K562 (cell line): ENCODE measurements around the gene CTNNA3. TPM values are rescaled to one million over a fixed set of nuclear protein-coding genes. Genes with fewer than 3 reads are reported as not detected.

Experiments used
- ATAC-seq: fragments of 200-7000 bp; cut with Tn5 transposase; 3 replicates; pipeline ENCODE4 v1.9.1; 2020; ENCODE audit warnings: moderate library complexity
- BruUV-seq: library from RNA; stranded (reverse); fragments of 400-500 nt; replicated peaks from 2 replicates; lab custom pipeline; 2021; lab: Mats Ljungman, UMichigan
- CTCF ChIA-PET: fragments of 300-600 bp; formaldehyde crosslinking; extraction: SDS; loops from one replicate; lab custom pipeline; 2021; ENCODE audit warnings: low intra/inter-chr PET ratio; lab: Yijun Ruan, JAX
- POLR2A ChIA-PET: fragments of 300-600, 350-650 bp; sonication (Branson Sonifier 250); formaldehyde crosslinking; extraction: SDS; loops from one replicate; lab custom pipeline; 2021; ENCODE audit warnings: antibody characterized with exemption, inconsistent platforms; lab: Yijun Ruan, JAX
- DNase-seq, 4 experiments: peaks; one replicate each; pipeline versions ENCODE4 v3.0.0 to v3.0.0-alpha.2; 2011 to 2018; ENCODE audit warnings: low spot score in 3 of 4, mixed read lengths in 3 of 4; ENCODE audit errors: extremely low read depth in 1 of 4
- FAIRE-seq: peaks from 2 replicates; lab custom pipeline; 2011; peaks lifted over from hg19 to GRCh38; lab: Jason Lieb, UNC
- H2AFZ ChIP-seq: 2 replicates; pipeline ENCODE4 v1.6.0; 2011; ENCODE audit warnings: low read depth, low read length, control low read depth, inconsistent platforms
- H3K27ac ChIP-seq: fragments of 200-600 bp; 3 replicates; pipeline ENCODE4 v1.8.0; 2011; ENCODE audit warnings: low read depth, mild to moderate bottlenecking, control low read depth, inconsistent platforms, low read length, moderate library complexity, mixed read lengths; ENCODE audit errors: extremely low read depth
- H3K27me3 ChIP-seq, 2 experiments: fragments of 300-600 bp in 1 of 2; 2 replicates in 1 of 2; 3 replicates in 1 of 2; pipeline versions ENCODE4 v1.6.0 to v1.8.0; 2011; ENCODE audit warnings: inconsistent platforms in 2 of 2, low read length in 2 of 2, mild to moderate bottlenecking in 1 of 2, mixed read lengths in 1 of 2, moderate library complexity in 1 of 2; ENCODE audit not compliant: control insufficient read depth in 2 of 2, insufficient read depth in 2 of 2
- H3K36me3 ChIP-seq: fragments of 300-600 bp; 3 replicates; pipeline ENCODE4 v1.8.0; 2011; ENCODE audit warnings: mild to moderate bottlenecking, low read length, inconsistent platforms; ENCODE audit not compliant: control insufficient read depth, insufficient read depth
- H3K4me1 ChIP-seq, 2 experiments: fragments of 200-600 bp in 1 of 2; replicated peaks in 1 of 2; 2 replicates in 1 of 2; 3 replicates in 1 of 2; pipeline versions ENCODE4 v1.5.1 to v1.8.0; 2011; ENCODE audit warnings: inconsistent platforms in 2 of 2, low read length in 2 of 2, mild to moderate bottlenecking in 1 of 2, mixed read lengths in 1 of 2, moderate library complexity in 1 of 2; ENCODE audit not compliant: control insufficient read depth in 2 of 2, insufficient read depth in 2 of 2
- H3K4me2 ChIP-seq: 2 replicates; pipeline ENCODE4 v1.6.1; 2011; ENCODE audit warnings: low read length, control low read depth, inconsistent platforms, mixed read lengths; ENCODE audit not compliant: insufficient read depth
- H3K4me3 ChIP-seq: fragments of 200-600 bp; sonication (generic), shearing (Covaris generic); 2 replicates; pipeline ENCODE4 v1.5.1; 2016; ENCODE audit warnings: control low read depth, inconsistent platforms
- H3K79me2 ChIP-seq: fragments of 200-600 bp; 3 replicates; pipeline ENCODE4 v1.8.0; 2011; ENCODE audit warnings: low read length, inconsistent platforms; ENCODE audit not compliant: control insufficient read depth, insufficient read depth
- H3K9ac ChIP-seq, 2 experiments: 2 replicates each; pipeline versions ENCODE4 v1.6.0 to v1.6.1; 2011; ENCODE audit warnings: low read depth in 2 of 2, low read length in 2 of 2, control low read depth in 1 of 2, inconsistent platforms in 1 of 2, mild to moderate bottlenecking in 1 of 2, mixed read lengths in 1 of 2; ENCODE audit not compliant: insufficient read depth in 1 of 2
- H3K9me1 ChIP-seq: one replicate; pipeline ENCODE4 v1.6.0; 2011; ENCODE audit warnings: inconsistent platforms, mild to moderate bottlenecking, low read length, moderate library complexity; ENCODE audit not compliant: control insufficient read depth, insufficient read depth
- H3K9me3 ChIP-seq: replicated peaks from 2 replicates; pipeline ENCODE4 v1.5.1; 2011; ENCODE audit warnings: low read depth, low read length, inconsistent platforms; ENCODE audit not compliant: control insufficient read depth, insufficient read depth
- H4K20me1 ChIP-seq: replicated peaks from 2 replicates; pipeline ENCODE4 v1.6.1; 2011; ENCODE audit warnings: low read length, inconsistent platforms, mixed read lengths; ENCODE audit not compliant: control insufficient read depth, insufficient read depth
- CREBBP ChIP-seq: IDR thresholded peaks from one replicate; pipeline ENCODE4 v1.6.1; 2012; ENCODE audit warnings: low read depth, mild to moderate bottlenecking, control low read depth, inconsistent platforms, low read length
- EGR1 ChIP-seq: fragments of 450-650 bp; conservative IDR thresholded peaks from 2 replicates; pipeline ENCODE4 v1.6.1; 2017; ENCODE audit warnings: mild to moderate bottlenecking
- LARP7 ChIP-seq: fragments of 450-650 bp; IDR thresholded peaks from 2 replicates; pipeline ENCODE4 v1.6.1; 2016
- NR1H2 ChIP-seq: sonication (generic); formaldehyde crosslinking; IDR thresholded peaks from 2 replicates; pipeline ENCODE4 v1.4.0; 2020; ENCODE audit warnings: mild to moderate bottlenecking, missing genetic modification reagents
- SMARCE1 ChIP-seq: fragments of 450-650 bp; IDR thresholded peaks from 2 replicates; pipeline ENCODE4 v1.7.1; 2016; ENCODE audit warnings: mild to moderate bottlenecking
- ZBTB11 ChIP-seq, 3 experiments: fragments of 200-800 bp in 1 of 3; fragments of 250-450 bp in 1 of 3; fragments of 450-650 bp in 1 of 3; sonication (Bioruptor Pico) in 1 of 3; sonication (Bioruptor generic) in 1 of 3; formaldehyde crosslinking in 1 of 3; IDR thresholded peaks; 2 replicates each; pipeline versions ENCODE4 v1.6.1 to v1.8.0; 2016 to 2022; ENCODE audit warnings: mild to moderate bottlenecking in 2 of 3, missing genetic modification characterization in 2 of 3, missing compliant biosample characterization in 1 of 3, moderate library complexity in 1 of 3
- ZBTB17 ChIP-seq: fragments of 450-650 bp; formaldehyde crosslinking; IDR thresholded peaks from 2 replicates; pipeline ENCODE4 v1.4.0; 2020; ENCODE audit warnings: mild to moderate bottlenecking
- ZBTB26 ChIP-seq: fragments of 450-650 bp; formaldehyde crosslinking; IDR thresholded peaks from 2 replicates; pipeline ENCODE4 v1.4.0; 2022; ENCODE audit warnings: missing genetic modification characterization
- ZBTB49 ChIP-seq: sonication (generic); formaldehyde crosslinking; IDR thresholded peaks from 2 replicates; pipeline ENCODE4 v1.8.0; 2022; ENCODE audit warnings: missing genetic modification reagents, mild to moderate bottlenecking, borderline replicate concordance
- ZNF699 ChIP-seq: fragments of 250-450 bp; sonication (Bioruptor Pico); IDR thresholded peaks from 2 replicates; pipeline ENCODE4 v1.8.0; 2021; ENCODE audit warnings: mild to moderate bottlenecking, moderate library complexity; ENCODE audit not compliant: insufficient replicate concordance
- WGBS: fragments of 100-300 bp; shearing (Covaris generic); methylation state at CpG from one replicate; pipeline ENCODE4 v1.1.6; 2016; ENCODE audit warnings: low coverage, mixed read lengths; ENCODE audit not compliant: insufficient coverage; ENCODE audit errors: missing lambda C conversion rate; 5-methylcytosine and 5-hydroxymethylcytosine counted together
- in situ Hi-C: fragments of 300-500 bp; cut with MboI; formaldehyde crosslinking; loops from 4 replicates; pipeline ENCODE4 v1.15.0; 2018; ENCODE audit warnings: inconsistent platforms, mixed read lengths
- intact Hi-C: fragments of 100-400 bp; cut with micrococcal nuclease; formaldehyde crosslinking; loops from 2 replicates; pipeline ENCODE4 v1.14.2; 2022
- polyA plus RNA-seq, 8 experiments: library from polyadenylated mRNA; depleted of rRNA in 4 of 8; stranded (reverse) in 5 of 8; unstranded in 3 of 8; fragments of >200 nt; fragmentation: Nextera tagmentation in 2 of 8; fragmentation: Illumina TruSeq in 1 of 8; extraction: Ambion mirVana in 2 of 8; extraction: Trizol in 1 of 8; gene quantifications; 2 replicates each; pipeline versions ENCODE4 v1.2.1 to v1.2.3, GENCODE V29; 2011 to 2014; ENCODE audit warnings: inconsistent platforms in 1 of 8, missing spikeins in 1 of 8
- total RNA-seq, 7 experiments: library from RNA; depleted of rRNA in 6 of 7; stranded (reverse); fragments of >200 nt in 6 of 7; fragmentation: Illumina TruSeq in 2 of 7; extraction: Trizol in 2 of 7; gene quantifications; 2 replicates each; pipeline versions ENCODE4 v1.2.1 to v1.2.3, GENCODE V29; 2011 to 2021; ENCODE audit warnings: low replicate concordance in 1 of 7
- TF ChIP-seq, protein P1 (sequence below): IDR thresholded peaks from 2 replicates; pipeline ENCODE4 v1.6.1; 2016; ENCODE audit warnings: missing genetic modification characterization, missing compliant biosample characterization

Gene CTNNA3
- total and polyA plus RNA-seq, 9 of the 15 experiments (the other 6 are each of a cell fraction or from before 2014, with no cell fraction given) = 0.04 TPM; not detected in 8

DNA sequence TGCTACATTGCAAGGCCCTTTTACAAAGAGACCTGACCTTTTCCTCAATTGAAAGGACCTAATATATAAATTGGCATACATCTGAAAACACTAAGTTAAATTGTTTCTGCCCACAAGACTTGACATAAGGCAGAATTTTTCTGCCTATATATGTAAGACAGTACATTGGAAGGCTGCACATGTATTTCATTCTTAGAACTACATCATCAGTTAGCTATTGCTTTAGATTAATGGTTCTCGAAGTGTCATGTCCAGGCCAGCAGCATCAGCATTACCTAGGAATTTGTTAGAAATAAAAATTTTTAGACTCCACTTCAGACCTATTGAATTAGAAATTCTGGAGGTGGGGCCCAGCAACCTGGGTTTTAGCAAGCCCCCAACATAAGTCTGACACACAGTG is 396.2 kb downstream of the CTNNA3 start:
- Histone ChIP-seq H3K9me1 (no peaks in the 10 kb centered on the region), H4K20me1 (no peaks in the 10 kb centered on the region), H3K9me3 (0 out of 2 replicates have a peak, but pooled peaks cover 2% of the 10 kb centered on the region), H3K36me3 (no peaks in the 10 kb centered on the region), H3K27ac (no peak overlapping the region), H3K79me2 (no peaks in the 10 kb centered on the region), H2AFZ (no peak overlapping the region), H3K4me1 (no peaks in the 10 kb centered on the region), H3K4me2 (no peak overlapping the region), H3K27me3 (no peaks in the 10 kb centered on the region), H3K4me3 (no peak overlapping the region), H3K9ac (no peak overlapping the region)
- intact Hi-C loops (no loop called here), in situ Hi-C loops (no loop called here)
- FAIRE-seq (no peak), DNase-seq (no peak), ATAC-seq (no peak)
- WGBS = 5% methylated on average over 1 of the region's 1 CpG
- CTCF ChIA-PET = no interaction called here
- POLR2A ChIA-PET = no interaction called here
- no peak for TF ChIP-seq LARP7
- TF ChIP-seq, protein P1, sequence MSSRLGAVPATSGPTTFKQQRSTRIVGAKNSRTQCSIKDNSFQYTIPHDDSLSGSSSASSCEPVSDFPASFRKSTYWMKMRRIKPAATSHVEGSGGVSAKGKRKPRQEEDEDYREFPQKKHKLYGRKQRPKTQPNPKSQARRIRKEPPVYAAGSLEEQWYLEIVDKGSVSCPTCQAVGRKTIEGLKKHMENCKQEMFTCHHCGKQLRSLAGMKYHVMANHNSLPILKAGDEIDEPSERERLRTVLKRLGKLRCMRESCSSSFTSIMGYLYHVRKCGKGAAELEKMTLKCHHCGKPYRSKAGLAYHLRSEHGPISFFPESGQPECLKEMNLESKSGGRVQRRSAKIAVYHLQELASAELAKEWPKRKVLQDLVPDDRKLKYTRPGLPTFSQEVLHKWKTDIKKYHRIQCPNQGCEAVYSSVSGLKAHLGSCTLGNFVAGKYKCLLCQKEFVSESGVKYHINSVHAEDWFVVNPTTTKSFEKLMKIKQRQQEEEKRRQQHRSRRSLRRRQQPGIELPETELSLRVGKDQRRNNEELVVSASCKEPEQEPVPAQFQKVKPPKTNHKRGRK (tag) = no peak
- no peak for TF ChIP-seq ZNF699 (CRISPR knock-in tag)
- no peak for TF ChIP-seq EGR1
- TF ChIP-seq NR1H2 (CRISPR knock-in tag) = no peak
- TF ChIP-seq CREBBP = no peak
- TF ChIP-seq SMARCE1 = no peak
- no peak for TF ChIP-seq ZBTB11 (CRISPR knock-in tag; IDR thresholded peaks at IDR 0.05)
- TF ChIP-seq ZBTB26 (CRISPR knock-in tag) = no peak
- no peak for TF ChIP-seq ZBTB49
- TF ChIP-seq ZBTB17 = no peak
- no TSS peak for BruUV-seq
